Hepatocyte (in vitro differentiated cells): ENCODE measurements around the gene KCNB1.

Experiments used
- EZH2 ChIP-seq: fragments of 200-600 bp; sonication (generic); IDR thresholded peaks from 2 replicates; pipeline ENCODE4 v1.6.1; 2016; ENCODE audit warnings: antibody characterized with exemption, mild to moderate bottlenecking, borderline replicate concordance
- EZH2phosphoT487 ChIP-seq: fragments of 200-600 bp; sonication (generic); IDR thresholded peaks from one replicate; pipeline ENCODE4 v1.6.1; 2018; ENCODE audit warnings: antibody characterized with exemption, mild to moderate bottlenecking, low read depth, moderate library complexity; ENCODE audit not compliant: unreplicated experiment, severe bottlenecking
- TF ChIP-seq, protein P1 (sequence below): fragments of 200-600 bp; sonication (generic); IDR thresholded peaks from 2 replicates; pipeline ENCODE4 v1.5.1; 2016; ENCODE audit warnings: antibody characterized with exemption, mild to moderate bottlenecking; ENCODE audit not compliant: poor library complexity

- TF ChIP-seq, protein P1, sequence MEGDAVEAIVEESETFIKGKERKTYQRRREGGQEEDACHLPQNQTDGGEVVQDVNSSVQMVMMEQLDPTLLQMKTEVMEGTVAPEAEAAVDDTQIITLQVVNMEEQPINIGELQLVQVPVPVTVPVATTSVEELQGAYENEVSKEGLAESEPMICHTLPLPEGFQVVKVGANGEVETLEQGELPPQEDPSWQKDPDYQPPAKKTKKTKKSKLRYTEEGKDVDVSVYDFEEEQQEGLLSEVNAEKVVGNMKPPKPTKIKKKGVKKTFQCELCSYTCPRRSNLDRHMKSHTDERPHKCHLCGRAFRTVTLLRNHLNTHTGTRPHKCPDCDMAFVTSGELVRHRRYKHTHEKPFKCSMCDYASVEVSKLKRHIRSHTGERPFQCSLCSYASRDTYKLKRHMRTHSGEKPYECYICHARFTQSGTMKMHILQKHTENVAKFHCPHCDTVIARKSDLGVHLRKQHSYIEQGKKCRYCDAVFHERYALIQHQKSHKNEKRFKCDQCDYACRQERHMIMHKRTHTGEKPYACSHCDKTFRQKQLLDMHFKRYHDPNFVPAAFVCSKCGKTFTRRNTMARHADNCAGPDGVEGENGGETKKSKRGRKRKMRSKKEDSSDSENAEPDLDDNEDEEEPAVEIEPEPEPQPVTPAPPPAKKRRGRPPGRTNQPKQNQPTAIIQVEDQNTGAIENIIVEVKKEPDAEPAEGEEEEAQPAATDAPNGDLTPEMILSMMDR: no peak
- TF ChIP-seq EZH2 (no peak), EZH2phosphoT487 (no peak)
Measured at GRCh38 chr20:49464556-49464955, 17.9 kb downstream of the KCNB1 start.
